Liver (tissue), 3 donors: ENCODE measurements around the gene SIM2.

Experiments
- ATF3 ChIP-seq: IDR thresholded peaks from 2 replicates; pipeline ENCODE4 v1.6.1; 2016; ENCODE audit warnings: antibody characterized with exemption
- FOXA1 ChIP-seq: IDR thresholded peaks from 2 replicates; pipeline ENCODE4 v1.6.1; 2016; ENCODE audit warnings: antibody characterized with exemption
- GABPA ChIP-seq, 2 donors: IDR thresholded peaks in 1 of 2; conservative IDR thresholded peaks in 1 of 2; 2 replicates each; pipeline ENCODE4 v1.6.1; 2016; ENCODE audit warnings: antibody characterized with exemption in 2 of 2, mild to moderate bottlenecking in 1 of 2, moderate library complexity in 1 of 2
- HNF4A ChIP-seq, 2 donors: conservative IDR thresholded peaks; 2 replicates each; pipeline ENCODE4 v1.6.1; 2016; ENCODE audit warnings: antibody characterized with exemption in 2 of 2, mild to moderate bottlenecking in 2 of 2
- JUND ChIP-seq, 2 donors: IDR thresholded peaks; 2 replicates each; pipeline ENCODE4 v1.6.1; 2016; ENCODE audit warnings: antibody characterized with exemption in 2 of 2
- NR2F2 ChIP-seq: IDR thresholded peaks from 2 replicates; pipeline ENCODE4 v1.6.1; 2016; ENCODE audit warnings: antibody characterized with exemption
- RAD21 ChIP-seq, 2 donors: IDR thresholded peaks; 2 replicates each; pipeline ENCODE4 v1.6.1; 2016; ENCODE audit warnings: antibody characterized with exemption in 2 of 2, mild to moderate bottlenecking in 2 of 2
- REST ChIP-seq: IDR thresholded peaks from 2 replicates; pipeline ENCODE4 v1.6.1; 2016; ENCODE audit warnings: antibody characterized with exemption, mild to moderate bottlenecking
- SP1 ChIP-seq: IDR thresholded peaks from 2 replicates; pipeline ENCODE4 v1.6.1; 2018; ENCODE audit warnings: antibody characterized with exemption, mild to moderate bottlenecking
- TAF1 ChIP-seq: conservative IDR thresholded peaks from 2 replicates; pipeline ENCODE4 v1.6.1; 2016; ENCODE audit warnings: antibody characterized with exemption, mild to moderate bottlenecking
- YY1 ChIP-seq: IDR thresholded peaks from 2 replicates; pipeline ENCODE4 v1.6.1; 2016; ENCODE audit warnings: antibody characterized with exemption, mild to moderate bottlenecking
- TF ChIP-seq, protein P1 (sequence below): fragments of 150-350 bp; IDR thresholded peaks from 2 replicates; pipeline ENCODE4 v1.5.1; 2017; ENCODE audit warnings: improper control_type of control experiment, low read depth, low read length; ENCODE audit not compliant: missing input control
- TF ChIP-seq, protein P2 (sequence below): IDR thresholded peaks from 2 replicates; pipeline ENCODE4 v1.6.1; 2016; ENCODE audit warnings: antibody characterized with exemption
- donor health status: healthy.
- donor health status: healthy.

DNA sequence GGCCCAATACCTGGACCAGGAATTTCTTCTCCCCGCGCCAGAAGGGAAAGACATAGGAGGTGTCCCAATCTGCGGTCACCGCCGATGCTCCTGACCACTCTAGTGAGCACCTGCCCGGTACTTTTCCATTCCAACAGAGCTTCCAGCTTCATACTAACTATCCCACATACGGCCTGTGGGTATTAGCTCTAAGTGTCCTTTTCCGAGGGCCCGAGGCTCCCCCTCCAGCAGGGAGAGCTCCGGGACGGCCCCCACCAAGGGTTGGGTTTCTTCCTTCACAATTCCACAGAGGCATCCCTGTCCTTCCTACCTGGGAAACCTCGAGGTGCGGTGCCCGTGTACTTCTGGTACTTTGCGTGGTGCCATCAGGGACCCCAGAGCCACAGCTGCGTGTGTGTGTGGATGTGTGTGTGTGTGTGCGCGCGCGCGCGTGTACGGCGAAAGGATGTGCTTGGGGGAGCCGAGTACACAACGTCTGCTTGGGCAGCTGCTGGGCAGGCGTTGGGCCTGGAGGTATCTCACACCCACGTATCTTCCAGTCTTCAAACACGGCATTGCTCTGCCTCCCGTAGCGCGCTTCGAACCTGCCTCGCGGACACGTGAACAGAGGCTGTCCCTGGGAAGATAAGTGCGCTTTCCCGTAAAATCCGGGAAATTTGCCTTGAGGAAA lies 2.4 kb upstream of the SIM2 start:
- TF ChIP-seq, protein P1, sequence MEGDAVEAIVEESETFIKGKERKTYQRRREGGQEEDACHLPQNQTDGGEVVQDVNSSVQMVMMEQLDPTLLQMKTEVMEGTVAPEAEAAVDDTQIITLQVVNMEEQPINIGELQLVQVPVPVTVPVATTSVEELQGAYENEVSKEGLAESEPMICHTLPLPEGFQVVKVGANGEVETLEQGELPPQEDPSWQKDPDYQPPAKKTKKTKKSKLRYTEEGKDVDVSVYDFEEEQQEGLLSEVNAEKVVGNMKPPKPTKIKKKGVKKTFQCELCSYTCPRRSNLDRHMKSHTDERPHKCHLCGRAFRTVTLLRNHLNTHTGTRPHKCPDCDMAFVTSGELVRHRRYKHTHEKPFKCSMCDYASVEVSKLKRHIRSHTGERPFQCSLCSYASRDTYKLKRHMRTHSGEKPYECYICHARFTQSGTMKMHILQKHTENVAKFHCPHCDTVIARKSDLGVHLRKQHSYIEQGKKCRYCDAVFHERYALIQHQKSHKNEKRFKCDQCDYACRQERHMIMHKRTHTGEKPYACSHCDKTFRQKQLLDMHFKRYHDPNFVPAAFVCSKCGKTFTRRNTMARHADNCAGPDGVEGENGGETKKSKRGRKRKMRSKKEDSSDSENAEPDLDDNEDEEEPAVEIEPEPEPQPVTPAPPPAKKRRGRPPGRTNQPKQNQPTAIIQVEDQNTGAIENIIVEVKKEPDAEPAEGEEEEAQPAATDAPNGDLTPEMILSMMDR = no peak
- TF ChIP-seq GABPA (IDR thresholded peaks at IDR 0.05 in 1 of 2, conservative IDR thresholded peaks at IDR 0.05 in 1 of 2) (no peak), HNF4A (conservative IDR thresholded peaks at IDR 0.05) (no peak), TAF1 (no peak), FOXA1 (no peak), ATF3 (no peak), REST (no peak), RAD21 (IDR thresholded peaks at IDR 0.05) (no peak), JUND (IDR thresholded peaks at IDR 0.05) (no peak), YY1 (no peak), NR2F2 (no peak), SP1 (no peak)
- TF ChIP-seq, protein P2, sequence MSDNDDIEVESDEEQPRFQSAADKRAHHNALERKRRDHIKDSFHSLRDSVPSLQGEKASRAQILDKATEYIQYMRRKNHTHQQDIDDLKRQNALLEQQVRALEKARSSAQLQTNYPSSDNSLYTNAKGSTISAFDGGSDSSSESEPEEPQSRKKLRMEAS = no peak
